GM15510 (cell line): ENCODE measurements around the gene NUMB.

Experiments used
- POLR2A ChIP-seq: IDR thresholded peaks from 3 replicates; pipeline ENCODE4 v1.6.1; 2011; ENCODE audit warnings: borderline replicate concordance; ENCODE audit not compliant: insufficient read length; ENCODE audit errors: extremely low read depth

Gene NUMB

GRCh38 chr14:73403181-73403752, 55.1 kb downstream of the NUMB start:
- no peak for TF ChIP-seq POLR2A

GRCh38 chr14:73402579-73402978, 55.8 kb downstream of the NUMB start:
- no peak for TF ChIP-seq POLR2A

GRCh38 chr14:73397810-73398209, 60.5 kb downstream of the NUMB start:
- no peak for TF ChIP-seq POLR2A

- TF ChIP-seq POLR2A, result no peak
Observed at GRCh38 chr14:73394317-73394716, 64.0 kb downstream of the NUMB start.

- TF ChIP-seq POLR2A, result no peak
Observed at GRCh38 chr14:73393375-73393774, 65.0 kb downstream of the NUMB start.

- TF ChIP-seq POLR2A, result no peak
Observed at GRCh38 chr14:73392329-73393257, 65.8 kb downstream of the NUMB start.

GRCh38 chr14:73386342-73386741, 72.0 kb downstream of the NUMB start:
- TF ChIP-seq POLR2A, result no peak

- TF ChIP-seq POLR2A, result no peak
Observed at GRCh38 chr14:73383356-73383755, 75.0 kb downstream of the NUMB start.

GRCh38 chr14:73381380-73382013, 76.8 kb downstream of the NUMB start:
- TF ChIP-seq POLR2A, result no peak

GRCh38 chr14:73376585-73376984, 81.8 kb downstream of the NUMB start:
- TF ChIP-seq POLR2A, result no peak

- no peak for TF ChIP-seq POLR2A
Observed at GRCh38 chr14:73375861-73376260, 82.5 kb downstream of the NUMB start.

- TF ChIP-seq POLR2A, result no peak
Observed at GRCh38 chr14:73374218-73374617, 84.1 kb downstream of the NUMB start.

- no peak for TF ChIP-seq POLR2A
Observed at GRCh38 chr14:73372529-73372928, 85.8 kb downstream of the NUMB start.

- TF ChIP-seq POLR2A, result no peak
Observed at GRCh38 chr14:73370561-73370960, 87.8 kb downstream of the NUMB start.

- TF ChIP-seq POLR2A, result no peak
Observed at GRCh38 chr14:73369428-73369827, 88.9 kb downstream of the NUMB start.
